ENCODE data around the gene SEC61G.

SEC61G gene

GRCh38 chr7:54728411-54728810 is 30.6 kb downstream of the SEC61G start:
- H3K4me3 ChIP-seq (ENCODE audit: low read length), result no peak overlapping the region
- DNase-seq (ENCODE audit: low read depth), result no peak
- no peak for TF ChIP-seq CTCF (conservative IDR thresholded peaks at IDR 0.05; ENCODE audit: low read length)

- H3K4me3 ChIP-seq (ENCODE audit: low read length), result no peak overlapping the region
- DNase-seq (ENCODE audit: low read depth), result no peak
- TF ChIP-seq CTCF (conservative IDR thresholded peaks at IDR 0.05; ENCODE audit: low read length), result no peak
These were observed 33.8 kb downstream of the SEC61G start for GRCh38 chr7:54725255-54725654.

GRCh38 chr7:54722502-54722901 is 36.5 kb downstream of the SEC61G start:
- TF ChIP-seq CTCF (conservative IDR thresholded peaks at IDR 0.05; ENCODE audit: low read length), result no peak
- no peak for DNase-seq (ENCODE audit: low read depth)
- no peak overlapping the region for H3K4me3 ChIP-seq (ENCODE audit: low read length)

- no peak for DNase-seq (ENCODE audit: low read depth)
- no peak for TF ChIP-seq CTCF (conservative IDR thresholded peaks at IDR 0.05; ENCODE audit: low read length)
- no peak overlapping the region for H3K4me3 ChIP-seq (ENCODE audit: low read length)
These were observed 37.0 kb downstream of the SEC61G start for GRCh38 chr7:54722026-54722425.

GRCh38 chr7:54719974-54720373 is 39.0 kb downstream of the SEC61G start:
- no peak for TF ChIP-seq CTCF (conservative IDR thresholded peaks at IDR 0.05; ENCODE audit: low read length)
- H3K4me3 ChIP-seq (ENCODE audit: low read length), result no peak overlapping the region
- DNase-seq (ENCODE audit: low read depth), result no peak

- no peak for TF ChIP-seq CTCF (conservative IDR thresholded peaks at IDR 0.05; ENCODE audit: low read length)
- no peak for DNase-seq (ENCODE audit: low read depth)
- no peak overlapping the region for H3K4me3 ChIP-seq (ENCODE audit: low read length)
These were observed 39.6 kb downstream of the SEC61G start for GRCh38 chr7:54719425-54719824.

GRCh38 chr7:54712820-54713219 is 46.2 kb downstream of the SEC61G start:
- no peak for TF ChIP-seq CTCF (conservative IDR thresholded peaks at IDR 0.05; ENCODE audit: low read length)
- DNase-seq (ENCODE audit: low read depth), result peak; percentile 35
- no peak overlapping the region for H3K4me3 ChIP-seq (ENCODE audit: low read length)
